ENCODE results near the gene PUS10.

Gene PUS10

DNA sequence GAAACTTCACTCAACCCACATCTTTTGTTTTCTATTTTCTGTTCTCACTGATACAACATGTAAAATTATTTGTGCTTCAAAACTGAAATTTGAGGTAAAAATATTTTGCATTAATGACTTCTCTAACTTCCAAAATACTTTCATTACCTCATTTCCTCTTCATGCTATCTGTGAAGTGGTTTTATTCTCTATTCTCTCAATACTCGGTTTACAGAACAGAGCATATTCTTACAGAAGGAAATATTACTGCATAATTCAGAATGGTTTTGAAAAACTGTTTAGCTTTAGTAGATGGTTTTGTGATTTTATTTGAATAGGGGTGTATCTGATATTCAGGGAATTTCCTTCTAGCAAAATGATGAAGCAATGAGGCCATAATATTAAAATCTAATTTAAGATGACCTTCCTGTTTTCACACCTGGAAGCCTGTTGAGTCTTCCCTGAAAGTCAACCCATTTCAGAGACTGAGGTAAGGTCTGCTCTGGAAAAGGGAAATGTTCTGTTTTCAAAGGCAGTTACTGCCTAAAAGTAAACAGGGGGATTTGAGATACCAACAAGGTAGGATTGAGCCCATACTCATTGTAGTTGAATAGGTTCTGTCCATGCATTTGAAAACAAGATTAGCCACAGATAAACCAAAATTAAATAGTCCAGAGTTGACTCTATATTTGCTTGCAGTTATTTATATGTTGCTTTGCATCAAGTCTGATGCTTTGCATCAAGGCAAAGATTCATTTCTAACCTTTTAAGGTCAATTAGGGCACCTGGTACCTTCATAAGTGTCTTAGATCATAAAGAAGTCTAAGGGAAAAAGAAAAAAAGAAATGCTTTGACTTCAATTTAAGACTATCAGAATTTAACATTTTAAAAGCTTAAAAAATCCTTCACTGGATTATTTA, 51.3 kb downstream of the PUS10 start:
- TF ChIP-seq, protein P1, sequence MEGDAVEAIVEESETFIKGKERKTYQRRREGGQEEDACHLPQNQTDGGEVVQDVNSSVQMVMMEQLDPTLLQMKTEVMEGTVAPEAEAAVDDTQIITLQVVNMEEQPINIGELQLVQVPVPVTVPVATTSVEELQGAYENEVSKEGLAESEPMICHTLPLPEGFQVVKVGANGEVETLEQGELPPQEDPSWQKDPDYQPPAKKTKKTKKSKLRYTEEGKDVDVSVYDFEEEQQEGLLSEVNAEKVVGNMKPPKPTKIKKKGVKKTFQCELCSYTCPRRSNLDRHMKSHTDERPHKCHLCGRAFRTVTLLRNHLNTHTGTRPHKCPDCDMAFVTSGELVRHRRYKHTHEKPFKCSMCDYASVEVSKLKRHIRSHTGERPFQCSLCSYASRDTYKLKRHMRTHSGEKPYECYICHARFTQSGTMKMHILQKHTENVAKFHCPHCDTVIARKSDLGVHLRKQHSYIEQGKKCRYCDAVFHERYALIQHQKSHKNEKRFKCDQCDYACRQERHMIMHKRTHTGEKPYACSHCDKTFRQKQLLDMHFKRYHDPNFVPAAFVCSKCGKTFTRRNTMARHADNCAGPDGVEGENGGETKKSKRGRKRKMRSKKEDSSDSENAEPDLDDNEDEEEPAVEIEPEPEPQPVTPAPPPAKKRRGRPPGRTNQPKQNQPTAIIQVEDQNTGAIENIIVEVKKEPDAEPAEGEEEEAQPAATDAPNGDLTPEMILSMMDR (conservative IDR thresholded peaks at IDR 0.05; ENCODE audit: low read depth, low read length): no peak
- Histone ChIP-seq H3K4me2 (no peak overlapping the region), H2AFZ (ENCODE audit: low read depth) (no peak overlapping the region), H3K4me1 (ENCODE audit: low read depth, poor library complexity, severe bottlenecking) (no peaks in the 10 kb centered on the region), H4K20me1 (ENCODE audit: insufficient read depth) (no peaks in the 10 kb centered on the region), H3K27me3 (ENCODE audit: insufficient read depth, low read depth) (no peaks in the 10 kb centered on the region), H3K79me2 (ENCODE audit: insufficient read depth, low read depth) (no peaks in the 10 kb centered on the region), H3K36me3 (ENCODE audit: insufficient read depth) (no peaks in the 10 kb centered on the region), H3K4me3 (IDR thresholded peaks at IDR 0.05; ENCODE audit: insufficient read depth, low read depth, low read length) (no peak overlapping the region), H3K27ac (no peak overlapping the region), H3K9ac (no peak overlapping the region)

DNA sequence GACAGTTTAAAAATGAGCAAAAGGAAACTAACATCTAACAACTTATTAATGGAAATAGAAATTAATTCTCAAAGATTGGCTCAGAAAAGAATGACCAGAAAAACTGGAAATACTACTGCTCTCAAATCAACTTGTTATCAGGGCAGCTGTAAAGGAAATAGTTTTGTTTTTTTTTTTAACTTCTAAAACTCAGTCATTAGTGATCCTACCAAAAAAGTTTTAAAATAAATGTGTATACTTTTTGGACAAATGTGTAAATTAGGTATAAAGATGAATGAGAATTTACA, 52.6 kb downstream of the PUS10 start:
- no peak overlapping the region for H3K9ac ChIP-seq
- H4K20me1 ChIP-seq (ENCODE audit: insufficient read depth): no peaks in the 10 kb centered on the region
- H3K4me1 ChIP-seq (ENCODE audit: low read depth, poor library complexity, severe bottlenecking): no peaks in the 10 kb centered on the region
- H3K4me3 ChIP-seq (IDR thresholded peaks at IDR 0.05; ENCODE audit: insufficient read depth, low read depth, low read length): no peak overlapping the region
- no peaks in the 10 kb centered on the region for H3K36me3 ChIP-seq (ENCODE audit: insufficient read depth)
- no peak overlapping the region for H3K27ac ChIP-seq
- no peak overlapping the region for H3K4me2 ChIP-seq
- no peaks in the 10 kb centered on the region for H3K27me3 ChIP-seq (ENCODE audit: insufficient read depth, low read depth)
- H3K79me2 ChIP-seq (ENCODE audit: insufficient read depth, low read depth): no peaks in the 10 kb centered on the region
- H2AFZ ChIP-seq (ENCODE audit: low read depth): no peak overlapping the region
- TF ChIP-seq, protein P1 (conservative IDR thresholded peaks at IDR 0.05; ENCODE audit: low read depth, low read length): no peak

DNA sequence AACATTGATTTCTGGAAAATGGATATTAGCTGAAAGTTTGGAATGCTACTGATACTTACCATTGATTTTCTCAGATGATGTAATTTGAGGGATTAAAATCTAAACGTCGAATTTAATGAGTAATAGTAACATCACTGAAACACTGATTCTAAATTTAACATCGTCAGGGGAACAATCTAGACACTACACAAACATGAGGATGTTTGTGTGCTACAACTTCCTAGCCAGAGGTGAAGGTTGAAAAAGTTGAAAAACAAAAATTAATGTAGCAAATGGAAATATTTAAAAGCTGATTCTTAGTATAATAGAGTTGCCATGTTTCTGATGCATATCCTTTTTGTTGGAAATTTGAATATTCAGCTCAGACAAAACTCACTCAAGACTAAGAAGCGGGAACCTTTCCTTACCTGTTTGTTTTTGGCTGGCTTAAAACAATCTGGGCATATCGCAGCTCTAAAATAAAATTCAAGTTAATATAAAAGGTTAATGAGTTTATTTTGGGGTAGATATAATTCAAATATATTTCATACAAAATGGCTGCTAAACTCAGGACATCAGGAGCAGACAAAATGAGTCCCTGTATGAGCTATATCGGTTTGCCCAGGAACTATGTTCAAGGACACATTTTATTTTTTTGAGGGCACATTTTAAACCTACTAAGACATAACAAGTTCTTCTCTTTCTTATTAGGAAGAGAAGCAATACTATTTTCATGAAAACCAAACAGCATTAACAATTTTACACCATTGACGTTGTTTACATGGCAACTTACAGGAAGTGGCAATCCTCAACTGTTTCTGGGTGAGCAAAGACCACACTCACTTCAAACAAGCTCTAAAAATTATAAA, 53.2 kb downstream of the PUS10 start:
- no peak overlapping the region for H3K4me3 ChIP-seq (IDR thresholded peaks at IDR 0.05; ENCODE audit: insufficient read depth, low read depth, low read length)
- no peak overlapping the region for H2AFZ ChIP-seq (ENCODE audit: low read depth)
- H3K4me1 ChIP-seq (ENCODE audit: low read depth, poor library complexity, severe bottlenecking): no peaks in the 10 kb centered on the region
- H4K20me1 ChIP-seq (ENCODE audit: insufficient read depth): no peaks in the 10 kb centered on the region
- no peaks in the 10 kb centered on the region for H3K79me2 ChIP-seq (ENCODE audit: insufficient read depth, low read depth)
- H3K27ac ChIP-seq: no peak overlapping the region
- TF ChIP-seq, protein P1 (conservative IDR thresholded peaks at IDR 0.05; ENCODE audit: low read depth, low read length): no peak
- H3K36me3 ChIP-seq (ENCODE audit: insufficient read depth): no peaks in the 10 kb centered on the region
- H3K9ac ChIP-seq: no peak overlapping the region
- no peak overlapping the region for H3K4me2 ChIP-seq
- no peaks in the 10 kb centered on the region for H3K27me3 ChIP-seq (ENCODE audit: insufficient read depth, low read depth)

DNA sequence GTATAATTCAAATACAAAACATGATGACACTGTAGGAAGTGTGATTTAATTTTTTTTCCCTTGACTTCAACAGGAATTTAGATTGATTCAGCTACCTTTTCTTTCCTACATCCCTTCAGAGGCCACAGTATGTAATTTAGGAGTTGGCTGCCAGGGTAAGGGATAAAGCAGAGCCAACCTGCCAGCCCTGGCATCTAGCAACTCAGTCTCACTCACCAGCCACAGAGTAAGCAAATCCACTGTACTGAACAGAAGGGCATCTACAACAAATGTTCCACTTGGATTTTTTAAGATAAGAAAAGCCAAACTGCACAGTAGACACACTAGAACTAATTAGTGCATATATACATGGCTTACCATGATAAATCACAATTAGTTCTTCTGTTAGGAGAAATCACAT, 54.9 kb downstream of the PUS10 start:
- no peaks in the 10 kb centered on the region for H3K36me3 ChIP-seq (ENCODE audit: insufficient read depth)
- H3K4me1 ChIP-seq (ENCODE audit: low read depth, poor library complexity, severe bottlenecking): no peaks in the 10 kb centered on the region
- no peak overlapping the region for H3K27ac ChIP-seq
- no peaks in the 10 kb centered on the region for H3K79me2 ChIP-seq (ENCODE audit: insufficient read depth, low read depth)
- H3K4me2 ChIP-seq: no peak overlapping the region
- no peak overlapping the region for H3K4me3 ChIP-seq (IDR thresholded peaks at IDR 0.05; ENCODE audit: insufficient read depth, low read depth, low read length)
- TF ChIP-seq, protein P1 (conservative IDR thresholded peaks at IDR 0.05; ENCODE audit: low read depth, low read length): no peak
- H3K9ac ChIP-seq: no peak overlapping the region
- no peaks in the 10 kb centered on the region for H3K27me3 ChIP-seq (ENCODE audit: insufficient read depth, low read depth)
- no peaks in the 10 kb centered on the region for H4K20me1 ChIP-seq (ENCODE audit: insufficient read depth)
- H2AFZ ChIP-seq (ENCODE audit: low read depth): no peak overlapping the region

Data from KMS-11 (cell line).